Keratinocyte (primary cell): ENCODE data around the gene BNC2. TPM values are rescaled to one million over a fixed set of nuclear protein-coding genes. Genes with fewer than 3 reads are reported as not detected.

Experiments used
- DNase-seq: peaks from one replicate; pipeline ENCODE4 v3.0.0-alpha.2; 2011; ENCODE audit warnings: low read depth, missing footprints, low spot score
- FAIRE-seq: peaks from 2 replicates; lab custom pipeline; 2011; peaks lifted over from hg19 to GRCh38; lab: Jason Lieb, UNC
- H2AFZ ChIP-seq: 2 replicates; pipeline ENCODE4 v1.6.0; 2012; ENCODE audit warnings: low read length, control low read depth, inconsistent platforms; ENCODE audit not compliant: control insufficient read depth
- H3K27ac ChIP-seq: 2 replicates; pipeline ENCODE4 v1.5.1; 2011; ENCODE audit warnings: low read length; ENCODE audit not compliant: control insufficient read depth, insufficient read depth
- H3K27me3 ChIP-seq: 3 replicates; pipeline ENCODE4 v1.6.0; 2011; ENCODE audit warnings: low read length; ENCODE audit not compliant: control insufficient read depth, insufficient read depth; ENCODE audit errors: extremely low read depth
- H3K36me3 ChIP-seq, 2 experiments: 2 replicates in 1 of 2; 3 replicates in 1 of 2; pipeline ENCODE4 v1.5.1; 2011; ENCODE audit warnings: low read length in 2 of 2, mild to moderate bottlenecking in 1 of 2; ENCODE audit not compliant: control insufficient read depth in 2 of 2, insufficient read depth in 2 of 2; ENCODE audit errors: extremely low read depth in 1 of 2
- H3K4me1 ChIP-seq: 3 replicates; pipeline ENCODE4 v1.5.1; 2011; ENCODE audit warnings: low read length; ENCODE audit not compliant: control insufficient read depth, insufficient read depth; ENCODE audit errors: extremely low read depth
- H3K4me2 ChIP-seq: 3 replicates; pipeline ENCODE4 v1.6.0; 2011; ENCODE audit warnings: low read depth, low read length; ENCODE audit not compliant: control insufficient read depth, insufficient read depth; ENCODE audit errors: extremely low read depth
- H3K4me3 ChIP-seq, 3 experiments: fragments of 200-600 bp in 1 of 3; sonication (generic) in 1 of 3; 2 replicates in 2 of 3; 3 replicates in 1 of 3; pipeline ENCODE4 v1.5.1; 2011 to 2016; ENCODE audit warnings: low read length in 3 of 3, mild to moderate bottlenecking in 3 of 3, control low read depth in 2 of 3, inconsistent platforms in 1 of 3, low read depth in 1 of 3, mixed read lengths in 1 of 3, mixed run types in 1 of 3, moderate library complexity in 1 of 3; ENCODE audit not compliant: control insufficient read depth in 2 of 3, insufficient read depth in 2 of 3; ENCODE audit errors: extremely low read depth in 1 of 3
- H3K79me2 ChIP-seq: 2 replicates; pipeline ENCODE4 v1.6.0; 2012; ENCODE audit warnings: low read length; ENCODE audit not compliant: control insufficient read depth, insufficient read depth
- H3K9ac ChIP-seq: 3 replicates; pipeline ENCODE4 v1.6.0; 2011; ENCODE audit warnings: low read length; ENCODE audit not compliant: control insufficient read depth, insufficient read depth; ENCODE audit errors: extremely low read depth
- H3K9me1 ChIP-seq: 3 replicates; pipeline ENCODE4 v1.6.0; 2011; ENCODE audit warnings: low read length; ENCODE audit not compliant: control insufficient read depth, insufficient read depth; ENCODE audit errors: extremely low read depth
- H3K9me3 ChIP-seq: 2 replicates; pipeline ENCODE4 v1.5.1; 2012; ENCODE audit warnings: low read depth, low read length; ENCODE audit not compliant: control insufficient read depth
- H4K20me1 ChIP-seq: 3 replicates; pipeline ENCODE4 v1.6.0; 2011; ENCODE audit warnings: low read length; ENCODE audit not compliant: control insufficient read depth, insufficient read depth; ENCODE audit errors: extremely low read depth
- CTCF ChIP-seq, 3 experiments: IDR thresholded peaks in 1 of 3; conservative IDR thresholded peaks in 1 of 3; optimal IDR thresholded peaks in 1 of 3; 2 replicates in 2 of 3; 3 replicates in 1 of 3; pipeline versions ENCODE3 to v1.5.1; 2011; ENCODE audit warnings: low read length in 3 of 3, mild to moderate bottlenecking in 3 of 3, moderate library complexity in 2 of 3, control low read depth in 1 of 3, inconsistent platforms in 1 of 3; ENCODE audit not compliant: insufficient read depth in 2 of 3; ENCODE audit errors: extremely low read depth in 1 of 3
- EZH2 ChIP-seq: IDR thresholded peaks from one replicate; pipeline ENCODE4 v1.6.1; 2012; ENCODE audit warnings: inconsistent platforms, mild to moderate bottlenecking, low read length, moderate library complexity
- dilution Hi-C: fragments of 300-500 bp; cut with MboI; formaldehyde crosslinking; loops from one replicate; pipeline ENCODE4 v1.7.0; 2020; ENCODE audit warnings: low sequenced_read_pairs; ENCODE audit not compliant: extremely low pct_ligation_motif_present
- polyA plus RNA-seq, 5 experiments: library from polyadenylated mRNA; depleted of rRNA in 3 of 5; stranded (reverse) in 3 of 5; stranded (forward) in 1 of 5; unstranded in 1 of 5; fragments of >200 nt; gene quantifications; 1 replicate in 1 of 5; 2 replicates in 3 of 5; 3 replicates in 1 of 5; pipeline versions ENCODE4 v1.2.1 to v1.2.3, GENCODE V29; 2011 to 2012; ENCODE audit warnings: missing spikeins in 2 of 5, low read depth in 1 of 5, low replicate concordance in 1 of 5

BNC2 gene
- polyA plus RNA-seq, 1 donor (not counting 4 experiments of a cell fraction or from before 2014, with no cell fraction given): 1.1 TPM

- H3K4me1 ChIP-seq: no peaks in the 10 kb centered on the region
- H2AFZ ChIP-seq: no peak overlapping the region
- TF ChIP-seq EZH2: no peak
- TF ChIP-seq CTCF (optimal IDR thresholded peaks at IDR 0.05 in 1 of 3, IDR thresholded peaks at IDR 0.05 in 1 of 3, conservative IDR thresholded peaks at IDR 0.05 in 1 of 3; ENCODE audit: extremely low read depth in 1 of 3, insufficient read depth in 2 of 3, low read length in 3 of 3): no peak
- H3K9me1 ChIP-seq: no peaks in the 10 kb centered on the region
- H3K4me2 ChIP-seq: no peak overlapping the region
- H3K4me3 ChIP-seq: no peak overlapping the region
- FAIRE-seq (no peak), DNase-seq (no peak)
- no peaks in the 10 kb centered on the region for H4K20me1 ChIP-seq
- H3K9me3 ChIP-seq: no peaks in the 10 kb centered on the region
- dilution Hi-C loops: no loop called here
- H3K9ac ChIP-seq: no peak overlapping the region
- H3K36me3 ChIP-seq: no peaks in the 10 kb centered on the region
- H3K27ac ChIP-seq: no peak overlapping the region
- H3K27me3 ChIP-seq: no peaks in the 10 kb centered on the region
- no peaks in the 10 kb centered on the region for H3K79me2 ChIP-seq
Measured at GRCh38 chr9:16436545-16436944, 433.9 kb downstream of the BNC2 start.

GRCh38 chr9:16434526-16434925, 435.9 kb downstream of the BNC2 start:
- Histone ChIP-seq H2AFZ (no peak overlapping the region), H3K36me3 (no peaks in the 10 kb centered on the region), H3K9me3 (no peaks in the 10 kb centered on the region), H3K9me1 (no peaks in the 10 kb centered on the region), H4K20me1 (no peaks in the 10 kb centered on the region), H3K4me1 (no peaks in the 10 kb centered on the region), H3K27ac (no peak overlapping the region), H3K79me2 (no peaks in the 10 kb centered on the region), H3K9ac (no peak overlapping the region), H3K4me3 (no peak overlapping the region), H3K4me2 (no peak overlapping the region), H3K27me3 (no peaks in the 10 kb centered on the region)
- no peak for DNase-seq
- no peak for TF ChIP-seq CTCF (optimal IDR thresholded peaks at IDR 0.05 in 1 of 3, IDR thresholded peaks at IDR 0.05 in 1 of 3, conservative IDR thresholded peaks at IDR 0.05 in 1 of 3; ENCODE audit: extremely low read depth in 1 of 3, insufficient read depth in 2 of 3, low read length in 3 of 3)
- TF ChIP-seq EZH2: no peak
- FAIRE-seq: no peak
- dilution Hi-C loops: no loop called here
